NCI-H510A treated with DMSO at 0.1 percent for 48 hours (cell line): ENCODE data around the gene PPP3CB.

Source experiments
- DNase-seq: peaks from one replicate; lab custom pipeline; 2025; lab: John Stamatoyannopoulos, UW

Gene PPP3CB

GRCh38 chr10:73495884-73496674 is at the start of gene PPP3CB:
PPP3CB (minus strand) TSS chr10:73496024; CDS start chr10:73495889, 135 bp downstream.
- DNase-seq: peak; percentile 94

DNA sequence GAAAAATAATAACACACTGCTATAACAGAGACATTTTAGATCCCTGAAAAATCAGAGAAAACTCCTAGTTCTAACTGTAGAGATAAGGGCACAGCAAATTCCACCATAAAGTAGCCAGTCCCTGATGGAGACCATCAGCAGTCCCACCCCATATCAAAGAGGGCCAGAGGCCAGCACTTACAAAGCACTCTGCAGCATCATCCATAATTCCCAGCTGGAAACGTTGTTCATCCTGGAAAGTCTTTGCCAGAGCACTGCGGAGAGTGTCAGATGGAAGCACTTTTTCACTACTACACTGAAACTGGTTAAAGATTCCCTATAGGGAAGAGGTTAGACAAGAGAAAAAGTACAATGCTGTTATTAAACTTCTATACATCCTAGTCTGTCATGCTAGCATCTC is 49.5 kb upstream of the PPP3CB start:
- DNase-seq: no peak

GRCh38 chr10:73537709-73538108 is 41.9 kb upstream of the PPP3CB start:
- DNase-seq: no peak

- no peak for DNase-seq
These were observed 41.5 kb upstream of the PPP3CB start for GRCh38 chr10:73537288-73537687.

DNA sequence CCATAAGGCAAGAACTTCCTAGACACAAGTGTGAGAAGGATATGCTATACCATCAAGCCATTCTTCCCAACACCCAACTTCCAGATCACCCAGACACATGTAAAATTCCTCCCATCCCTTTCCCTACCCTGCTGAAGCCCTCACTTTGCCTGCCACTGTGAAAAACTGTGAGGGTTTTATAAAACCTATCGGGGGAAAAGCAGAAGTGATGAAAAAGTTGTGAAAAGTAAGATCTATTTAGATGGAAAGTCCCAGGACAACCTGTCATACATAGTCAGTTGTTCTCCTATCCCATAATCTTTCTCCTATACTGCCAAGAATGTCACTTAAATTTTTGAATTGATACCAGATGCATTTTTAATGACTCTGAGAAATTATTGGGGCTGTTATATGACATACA is 39.0 kb upstream of the PPP3CB start:
- DNase-seq: no peak

DNA sequence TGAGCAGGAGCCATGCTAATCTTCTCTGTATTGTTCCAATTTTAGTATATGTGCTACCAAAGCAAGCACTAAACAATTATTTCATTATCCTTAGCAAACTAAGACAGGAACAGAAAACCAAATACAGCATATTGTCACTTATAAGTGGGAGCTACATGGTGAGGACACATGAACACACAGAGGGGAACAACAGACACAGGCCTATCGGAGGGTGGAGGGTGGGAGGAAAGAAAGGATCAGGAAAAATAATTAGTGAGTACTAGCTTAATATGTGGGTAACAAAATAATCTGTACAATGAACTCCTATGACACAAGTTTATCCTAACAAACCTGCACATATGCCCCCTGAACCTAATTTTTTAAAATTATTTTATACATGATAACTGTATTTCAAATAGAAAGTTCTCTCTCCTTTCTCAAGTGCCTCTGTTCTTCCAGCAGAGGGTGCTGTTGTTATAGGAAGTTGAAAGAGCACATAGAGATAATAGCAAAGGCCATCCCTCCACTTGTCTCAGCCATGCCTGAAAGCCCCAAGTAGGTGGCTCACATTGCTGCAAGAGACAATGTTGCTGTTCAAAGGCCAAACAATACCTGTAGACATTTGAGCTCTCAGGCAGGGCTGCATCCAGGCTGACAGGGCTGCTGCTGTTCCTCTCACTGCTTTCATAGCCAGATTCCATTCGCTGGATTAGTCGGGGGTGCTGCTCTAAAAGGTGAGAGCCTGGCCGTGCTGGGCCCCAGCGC is 33.4 kb upstream of the PPP3CB start:
- peak; percentile 93 for DNase-seq

DNA sequence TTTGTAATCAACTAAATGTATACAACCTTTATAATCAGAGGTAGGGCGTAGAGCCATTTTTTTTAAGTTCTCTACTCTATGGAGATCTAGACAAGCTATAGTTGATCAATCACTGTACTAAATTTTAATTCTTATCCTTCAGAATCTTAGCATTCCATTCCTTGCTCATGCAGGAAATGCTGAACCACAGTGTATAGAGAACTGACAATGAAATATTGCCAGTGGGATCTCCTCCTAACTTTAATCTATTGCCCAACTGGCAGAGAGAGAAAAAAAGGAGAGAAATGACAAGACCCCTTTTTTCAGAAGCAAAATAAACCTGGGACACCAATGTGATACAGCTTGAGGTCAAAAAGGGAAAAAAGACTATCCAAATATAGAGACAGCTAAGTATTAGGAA is 26.4 kb upstream of the PPP3CB start:
- no peak for DNase-seq

DNA sequence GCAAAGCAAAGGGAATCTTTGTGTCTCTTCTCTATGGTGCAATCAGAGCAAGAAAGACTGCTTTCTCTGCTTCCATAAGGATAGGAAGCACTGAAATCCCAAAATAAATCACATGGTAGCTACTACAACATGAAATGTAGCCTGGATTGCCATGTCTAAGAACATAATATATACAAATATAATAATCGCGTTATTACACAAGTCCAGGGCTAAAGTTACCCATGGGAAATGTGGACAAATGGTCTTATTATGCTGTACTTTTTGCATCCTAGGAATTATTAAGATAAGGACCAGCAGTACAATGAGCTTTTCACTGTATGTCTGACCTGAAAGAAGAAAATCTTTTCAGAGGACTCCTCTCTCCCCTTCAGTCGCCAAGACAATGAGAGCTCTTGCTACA is 23.5 kb upstream of the PPP3CB start:
- DNase-seq: no peak

GRCh38 chr10:73517166-73517888 is 21.5 kb upstream of the PPP3CB start:
- no peak for DNase-seq

- DNase-seq: no peak
These were observed 16.5 kb upstream of the PPP3CB start for GRCh38 chr10:73512207-73512743.

- DNase-seq: no peak
These were observed 13.9 kb upstream of the PPP3CB start for GRCh38 chr10:73509695-73510094.

- no peak for DNase-seq
These were observed 10.7 kb upstream of the PPP3CB start for GRCh38 chr10:73506491-73506890.

DNA sequence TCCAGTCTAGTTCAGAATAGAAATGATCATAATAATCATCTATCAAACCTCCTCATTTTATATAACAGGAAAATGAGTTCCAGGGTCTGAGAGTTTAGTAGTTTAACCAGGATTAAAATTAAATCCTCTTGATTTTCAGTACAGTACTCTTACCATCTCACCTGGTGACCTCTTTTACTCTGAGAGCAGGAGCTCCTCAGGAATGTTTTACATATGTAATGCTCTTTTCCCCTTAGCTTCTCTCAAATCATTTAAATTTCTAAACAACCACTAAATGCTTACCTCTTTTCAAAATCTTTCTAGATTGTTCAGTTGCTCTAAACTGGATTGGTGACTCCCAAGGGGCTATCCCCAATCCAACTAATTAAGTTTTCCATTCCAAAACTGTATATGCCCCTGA is 10.2 kb upstream of the PPP3CB start:
- no peak for DNase-seq

- DNase-seq: no peak
These were observed 7.2 kb upstream of the PPP3CB start for GRCh38 chr10:73503037-73503436.

DNA sequence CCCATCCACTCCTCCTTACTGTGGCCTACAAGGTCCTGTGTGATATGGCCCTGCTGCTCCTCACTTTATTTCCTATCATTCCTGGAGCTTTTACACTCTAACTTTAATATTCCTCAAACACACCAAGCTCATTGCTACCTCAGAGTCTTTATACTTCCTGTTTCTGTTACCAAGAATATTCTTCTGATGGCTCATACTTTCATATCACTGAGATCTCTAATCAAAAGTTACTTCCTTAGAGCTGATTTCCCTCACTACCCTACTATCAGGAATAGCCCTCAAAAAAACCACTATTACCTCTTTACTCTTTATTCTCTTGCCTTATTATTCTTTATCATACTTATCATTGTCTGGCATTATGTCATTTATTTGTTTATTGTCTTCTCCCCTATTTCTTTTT is 5.8 kb upstream of the PPP3CB start:
- DNase-seq: no peak

DNA sequence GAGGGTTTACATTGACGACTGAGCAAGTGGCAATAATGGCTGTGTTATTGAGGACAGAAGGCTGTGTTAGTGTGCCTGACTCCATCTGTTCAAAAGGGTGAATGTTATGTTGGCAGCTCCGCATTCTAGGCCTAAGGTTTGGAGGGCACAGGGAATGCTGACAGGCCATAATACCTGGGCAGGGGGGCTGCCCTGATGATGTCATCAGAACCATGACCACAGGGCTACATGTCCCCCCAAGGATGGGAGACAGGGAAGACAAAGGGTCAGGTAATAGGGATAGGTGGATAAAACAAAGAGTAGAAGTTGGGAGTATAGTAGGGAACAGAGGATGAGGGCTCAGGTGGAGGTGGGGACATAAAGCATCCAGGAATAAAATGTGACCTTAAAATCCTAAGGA is 1.8 kb upstream of the PPP3CB start:
- DNase-seq: no peak

GRCh38 chr10:73495226-73495883 is 469 bp downstream of the PPP3CB start:
- peak; percentile 94 for DNase-seq

DNA sequence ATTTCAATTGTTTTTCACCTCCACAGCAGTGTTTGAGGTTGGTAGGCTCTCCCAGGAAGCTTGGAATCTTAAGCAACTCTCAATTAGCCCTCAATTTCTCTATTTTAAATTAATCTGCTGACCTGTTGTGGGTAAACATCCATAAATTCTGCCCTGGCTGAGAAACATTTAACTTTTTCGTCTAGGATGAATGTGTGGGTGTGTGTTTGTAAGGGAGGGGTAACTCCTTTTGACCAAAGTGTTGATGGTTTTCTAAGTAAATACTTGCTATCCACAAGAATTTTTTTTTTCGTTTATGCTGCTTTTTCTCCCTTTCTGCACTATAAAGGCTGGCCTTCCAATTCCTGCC is 973 bp downstream of the PPP3CB start:
- DNase-seq: no peak

- no peak for DNase-seq
These were observed 1.6 kb downstream of the PPP3CB start for GRCh38 chr10:73494213-73494612.

GRCh38 chr10:73493781-73494180 is 2.0 kb downstream of the PPP3CB start:
- no peak for DNase-seq

DNA sequence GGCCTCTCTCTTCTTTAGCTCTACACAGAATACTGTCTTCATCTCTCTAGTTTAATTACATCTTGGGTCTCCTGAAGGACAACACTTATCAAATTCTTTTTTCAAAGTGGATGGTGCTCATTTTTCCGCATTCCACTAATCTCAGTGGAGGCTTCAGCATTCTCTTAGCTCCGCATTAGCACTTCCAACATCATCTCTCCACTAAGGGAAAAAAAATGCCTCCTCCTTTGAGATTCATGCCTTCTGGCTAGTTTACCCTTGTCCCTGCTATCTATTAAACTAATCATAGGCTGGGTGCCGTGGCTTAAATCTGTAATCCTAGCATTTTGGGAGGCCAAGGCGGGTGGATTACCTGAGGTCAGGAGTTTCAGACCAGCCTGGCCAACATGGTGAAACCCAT is 9.2 kb downstream of the PPP3CB start:
- DNase-seq: no peak

DNA sequence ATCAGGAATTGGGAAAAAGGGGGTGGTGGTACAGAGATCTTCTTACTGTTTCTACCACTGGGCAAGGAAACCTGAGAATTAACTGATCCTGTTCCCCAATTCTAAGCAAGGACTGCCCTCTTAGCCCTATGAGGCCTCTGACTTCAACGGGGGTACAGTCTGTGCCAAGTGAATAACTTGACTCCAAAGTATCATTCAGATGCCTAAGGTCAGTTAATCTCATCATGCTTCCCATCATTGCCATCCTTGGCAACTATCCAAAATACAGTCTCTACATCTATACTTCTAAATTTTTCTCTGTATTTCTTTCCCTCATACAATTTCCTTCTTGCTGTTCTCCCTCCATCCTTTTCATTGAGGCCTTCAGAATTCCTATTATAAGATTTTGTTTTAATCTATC is 10.5 kb downstream of the PPP3CB start:
- no peak for DNase-seq
